Effector memory CD4-positive, alpha-beta T cell (primary cell): ENCODE data around the gene UBE2QL1.

Experiments
- DNase-seq, 3 donors: peaks; one replicate each; pipeline ENCODE4 v3.0.0-alpha.2; 2020
- H3K27ac ChIP-seq: 2 replicates; pipeline ENCODE4 v1.7.0; 2013; ENCODE audit warnings: mild to moderate bottlenecking, low read length, moderate library complexity; ENCODE audit not compliant: insufficient read depth, poor library complexity, severe bottlenecking
- H3K27me3 ChIP-seq: replicated peaks from 2 replicates; pipeline ENCODE4 v1.7.0; 2013; ENCODE audit warnings: mild to moderate bottlenecking, low read length; ENCODE audit not compliant: insufficient read depth, control insufficient read depth, poor library complexity, severe bottlenecking
- H3K36me3 ChIP-seq: 2 replicates; pipeline ENCODE4 v1.7.0; 2013; ENCODE audit warnings: mild to moderate bottlenecking, low read length, moderate library complexity; ENCODE audit not compliant: control insufficient read depth, insufficient read depth
- H3K4me1 ChIP-seq: 2 replicates; pipeline ENCODE4 v1.7.0; 2013; ENCODE audit warnings: low read length, mild to moderate bottlenecking; ENCODE audit not compliant: control insufficient read depth, insufficient read depth, poor library complexity, severe bottlenecking
- H3K4me3 ChIP-seq: 2 replicates; pipeline ENCODE4 v1.7.0; 2013; ENCODE audit warnings: low read length, low read depth, mild to moderate bottlenecking; ENCODE audit not compliant: insufficient read depth, poor library complexity, severe bottlenecking
- H3K9me3 ChIP-seq: 2 replicates; pipeline ENCODE4 v1.7.0; 2013; ENCODE audit warnings: mild to moderate bottlenecking, low read length, moderate library complexity; ENCODE audit not compliant: control insufficient read depth

The UBE2QL1 gene

GRCh38 chr5:6493681-6494454 lies 45.2 kb downstream of the UBE2QL1 start:
- no peaks in the 10 kb centered on the region for H3K27me3 ChIP-seq
- no peak overlapping the region for H3K27ac ChIP-seq
- no peak for DNase-seq
- no peaks in the 10 kb centered on the region for H3K36me3 ChIP-seq
- no peaks in the 10 kb centered on the region for H3K4me1 ChIP-seq
- H3K9me3 ChIP-seq, result no peaks in the 10 kb centered on the region
- no peak overlapping the region for H3K4me3 ChIP-seq

- Histone ChIP-seq H3K27me3 (no peaks in the 10 kb centered on the region), H3K4me3 (no peak overlapping the region), H3K9me3 (no peaks in the 10 kb centered on the region), H3K27ac (no peak overlapping the region), H3K36me3 (no peaks in the 10 kb centered on the region), H3K4me1 (no peaks in the 10 kb centered on the region)
- DNase-seq, result no peak
Observed at GRCh38 chr5:6494939-6495338, 46.3 kb downstream of the UBE2QL1 start.

GRCh38 chr5:6495433-6496206 lies 47.0 kb downstream of the UBE2QL1 start:
- H3K4me1 ChIP-seq, result no peaks in the 10 kb centered on the region
- H3K27ac ChIP-seq, result no peak overlapping the region
- H3K27me3 ChIP-seq, result no peaks in the 10 kb centered on the region
- H3K4me3 ChIP-seq, result no peak overlapping the region
- no peaks in the 10 kb centered on the region for H3K9me3 ChIP-seq
- H3K36me3 ChIP-seq, result no peaks in the 10 kb centered on the region
- DNase-seq, result no peak

GRCh38 chr5:6496207-6496584 lies 47.5 kb downstream of the UBE2QL1 start:
- Histone ChIP-seq H3K9me3 (no peaks in the 10 kb centered on the region), H3K36me3 (no peaks in the 10 kb centered on the region), H3K27me3 (no peaks in the 10 kb centered on the region), H3K27ac (no peak overlapping the region), H3K4me1 (no peaks in the 10 kb centered on the region), H3K4me3 (no peak overlapping the region)
- no peak for DNase-seq

- H3K27ac ChIP-seq, result no peak overlapping the region
- H3K4me1 ChIP-seq, result no peaks in the 10 kb centered on the region
- DNase-seq, result no peak
Observed at GRCh38 chr5:6496636-6497035, 48.0 kb downstream of the UBE2QL1 start.

GRCh38 chr5:6497262-6497661 lies 48.6 kb downstream of the UBE2QL1 start:
- no peaks in the 10 kb centered on the region for H3K36me3 ChIP-seq
- H3K9me3 ChIP-seq, result no peaks in the 10 kb centered on the region
- no peak overlapping the region for H3K4me3 ChIP-seq
- H3K27me3 ChIP-seq, result no peaks in the 10 kb centered on the region
- H3K4me1 ChIP-seq, result no peaks in the 10 kb centered on the region
- no peak overlapping the region for H3K27ac ChIP-seq
- DNase-seq, result no peak

More at GRCh38 chr5:6496636-6497035, 48.0 kb downstream of the UBE2QL1 start:
- Histone ChIP-seq H3K9me3 (no peaks in the 10 kb centered on the region), H3K36me3 (no peaks in the 10 kb centered on the region), H3K27me3 (no peaks in the 10 kb centered on the region), H3K4me3 (no peak overlapping the region)

GRCh38 chr5:6498968-6499367 lies 50.3 kb downstream of the UBE2QL1 start:
- Histone ChIP-seq H3K9me3 (no peaks in the 10 kb centered on the region), H3K27ac (no peak overlapping the region), H3K36me3 (no peaks in the 10 kb centered on the region), H3K27me3 (no peaks in the 10 kb centered on the region), H3K4me1 (no peaks in the 10 kb centered on the region), H3K4me3 (no peak overlapping the region)
- DNase-seq, result no peak

GRCh38 chr5:6501701-6502100 lies 53.0 kb downstream of the UBE2QL1 start:
- DNase-seq, result no peak
- no peak overlapping the region for H3K27ac ChIP-seq
- no peak overlapping the region for H3K4me3 ChIP-seq
- H3K9me3 ChIP-seq, result no peaks in the 10 kb centered on the region
- H3K36me3 ChIP-seq, result no peaks in the 10 kb centered on the region
- no peaks in the 10 kb centered on the region for H3K4me1 ChIP-seq
- H3K27me3 ChIP-seq, result no peaks in the 10 kb centered on the region

- Histone ChIP-seq H3K4me1 (no peaks in the 10 kb centered on the region), H3K36me3 (no peaks in the 10 kb centered on the region), H3K27ac (no peak overlapping the region), H3K27me3 (no peaks in the 10 kb centered on the region), H3K4me3 (no peak overlapping the region), H3K9me3 (no peaks in the 10 kb centered on the region)
- no peak for DNase-seq
Observed at GRCh38 chr5:6502421-6502820, 53.8 kb downstream of the UBE2QL1 start.

GRCh38 chr5:6503342-6503741 lies 54.7 kb downstream of the UBE2QL1 start:
- no peaks in the 10 kb centered on the region for H3K27me3 ChIP-seq
- H3K27ac ChIP-seq, result no peak overlapping the region

More at GRCh38 chr5:6503342-6503741, 54.7 kb downstream of the UBE2QL1 start:
- Histone ChIP-seq H3K9me3 (no peaks in the 10 kb centered on the region), H3K4me3 (no peak overlapping the region), H3K4me1 (no peaks in the 10 kb centered on the region), H3K36me3 (no peaks in the 10 kb centered on the region)
- no peak for DNase-seq
